Smooth muscle cell (in vitro differentiated cells): ENCODE results near the gene RIBC1. TPM values are rescaled to one million over a fixed set of nuclear protein-coding genes. Genes with fewer than 3 reads are reported as not detected.

Source experiments
- DNase-seq: peaks from one replicate; lab custom pipeline; 2025; ENCODE audit not compliant: unreplicated experiment; lab: John Stamatoyannopoulos, UW
- H2AFZ ChIP-seq: fragments of 200-600 bp; sonication (generic); 2 replicates; pipeline ENCODE4 v1.6.0; 2016; ENCODE audit warnings: antibody characterized with exemption, low read depth, mild to moderate bottlenecking
- H3F3A ChIP-seq: fragments of 200-600 bp; sonication (generic); 2 replicates; pipeline ENCODE4 v1.6.0; 2017; ENCODE audit warnings: antibody characterized with exemption, low read depth
- H3K27ac ChIP-seq: fragments of 200-600 bp; sonication (generic); 2 replicates; pipeline ENCODE4 v1.5.1; 2016; ENCODE audit warnings: low read depth, mild to moderate bottlenecking
- H3K27me3 ChIP-seq: fragments of 200-600 bp; sonication (generic); 2 replicates; pipeline ENCODE4 v1.6.1; 2016; ENCODE audit warnings: low read depth, mild to moderate bottlenecking
- H3K36me3 ChIP-seq: fragments of 200-600 bp; sonication (generic); 2 replicates; pipeline ENCODE4 v1.5.1; 2016; ENCODE audit warnings: low read depth
- H3K4me1 ChIP-seq: fragments of 200-600 bp; sonication (generic); 2 replicates; pipeline ENCODE4 v1.5.1; 2016; ENCODE audit warnings: low read depth
- H3K4me2 ChIP-seq: fragments of 200-600 bp; sonication (generic); 2 replicates; pipeline ENCODE4 v1.6.0; 2016; ENCODE audit warnings: mild to moderate bottlenecking
- H3K4me3 ChIP-seq: fragments of 200-600 bp; sonication (generic); 2 replicates; pipeline ENCODE4 v1.5.1; 2016; ENCODE audit warnings: mild to moderate bottlenecking
- H3K79me2 ChIP-seq: fragments of 200-600 bp; sonication (generic); 2 replicates; pipeline ENCODE4 v1.6.0; 2016; ENCODE audit warnings: low read depth, mild to moderate bottlenecking
- H3K9ac ChIP-seq: fragments of 200-600 bp; sonication (generic); 2 replicates; pipeline ENCODE4 v1.6.0; 2016; ENCODE audit warnings: low read depth
- H3K9me3 ChIP-seq: fragments of 200-600 bp; sonication (generic); replicated peaks from 2 replicates; pipeline ENCODE4 v1.5.1; 2016; ENCODE audit warnings: low read depth
- H4K20me1 ChIP-seq: fragments of 200-600 bp; sonication (generic); 2 replicates; pipeline ENCODE4 v1.6.0; 2016; ENCODE audit warnings: low read depth
- WGBS: methylation state at CpG from one replicate; pipeline ENCODE4 v1.1.7; 2016; ENCODE audit warnings: low lambda C conversion rate; 5-methylcytosine and 5-hydroxymethylcytosine counted together
- polyA plus RNA-seq: library from polyadenylated mRNA; unstranded; fragments of >200 nt; fragmentation: Nextera tagmentation; extraction: Ambion mirVana; gene quantifications from 2 replicates; pipeline ENCODE4 v1.2.1, GENCODE V29; 2016
- total RNA-seq: library from RNA; depleted of rRNA; stranded (reverse); fragments of >200 nt; gene quantifications from 2 replicates; pipeline ENCODE4 v1.2.3, GENCODE V29; 2014
- TF ChIP-seq, protein P1 (sequence below): fragments of 200-600 bp; sonication (generic); IDR thresholded peaks from 2 replicates; pipeline ENCODE4 v1.5.1; 2017; ENCODE audit warnings: borderline replicate concordance, mild to moderate bottlenecking, antibody characterized with exemption; ENCODE audit not compliant: insufficient read depth, poor library complexity, severe bottlenecking

Gene RIBC1
- total and polyA plus RNA-seq, 2 experiments from 2014 or later: 0.16 to 1.4 TPM

DNA sequence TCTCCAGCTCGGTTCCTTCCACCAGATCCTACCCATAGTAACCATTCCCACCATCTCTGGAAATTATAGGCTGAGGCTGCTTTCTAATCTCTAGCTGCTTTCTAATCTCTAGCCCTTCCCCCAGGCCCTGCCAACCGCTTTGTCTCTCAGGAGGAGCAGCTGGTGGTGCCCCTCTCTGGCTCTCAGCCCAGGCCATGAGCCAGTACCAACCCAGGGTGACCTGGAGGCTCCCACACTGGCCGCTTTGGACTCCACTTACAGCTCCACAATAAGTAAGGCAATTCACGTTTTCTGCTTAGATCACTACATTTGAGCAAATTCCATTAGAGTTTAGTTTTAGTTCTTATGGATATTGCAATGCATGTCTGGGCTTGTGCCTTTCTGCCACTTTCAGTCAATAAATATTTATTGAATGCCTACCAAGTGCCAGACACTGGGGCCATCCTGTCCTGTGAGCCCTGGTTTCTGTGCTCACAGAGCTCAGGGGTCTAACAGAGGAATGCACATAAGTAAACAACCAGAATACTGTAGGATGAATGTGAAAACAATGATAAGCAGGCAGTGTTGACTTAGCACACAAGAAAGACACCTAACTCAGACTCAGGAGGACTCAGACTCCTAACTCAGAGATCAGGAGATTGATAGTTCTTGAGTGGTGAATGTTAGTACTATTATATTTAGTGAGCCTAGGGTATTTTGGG lies 39.1 kb upstream of the RIBC1 start:
- Histone ChIP-seq H2AFZ (no peak overlapping the region), H3F3A (no peaks in the 10 kb centered on the region), H3K4me1 (no peaks in the 10 kb centered on the region), H3K4me2 (no peak overlapping the region), H3K27me3 (no peaks in the 10 kb centered on the region), H3K9ac (no peak overlapping the region), H3K4me3 (no peak overlapping the region), H3K9me3 (no peaks in the 10 kb centered on the region), H3K27ac (no peak overlapping the region), H3K36me3 (no peaks in the 10 kb centered on the region), H3K79me2 (no peaks in the 10 kb centered on the region), H4K20me1 (no peaks in the 10 kb centered on the region)
- TF ChIP-seq, protein P1, sequence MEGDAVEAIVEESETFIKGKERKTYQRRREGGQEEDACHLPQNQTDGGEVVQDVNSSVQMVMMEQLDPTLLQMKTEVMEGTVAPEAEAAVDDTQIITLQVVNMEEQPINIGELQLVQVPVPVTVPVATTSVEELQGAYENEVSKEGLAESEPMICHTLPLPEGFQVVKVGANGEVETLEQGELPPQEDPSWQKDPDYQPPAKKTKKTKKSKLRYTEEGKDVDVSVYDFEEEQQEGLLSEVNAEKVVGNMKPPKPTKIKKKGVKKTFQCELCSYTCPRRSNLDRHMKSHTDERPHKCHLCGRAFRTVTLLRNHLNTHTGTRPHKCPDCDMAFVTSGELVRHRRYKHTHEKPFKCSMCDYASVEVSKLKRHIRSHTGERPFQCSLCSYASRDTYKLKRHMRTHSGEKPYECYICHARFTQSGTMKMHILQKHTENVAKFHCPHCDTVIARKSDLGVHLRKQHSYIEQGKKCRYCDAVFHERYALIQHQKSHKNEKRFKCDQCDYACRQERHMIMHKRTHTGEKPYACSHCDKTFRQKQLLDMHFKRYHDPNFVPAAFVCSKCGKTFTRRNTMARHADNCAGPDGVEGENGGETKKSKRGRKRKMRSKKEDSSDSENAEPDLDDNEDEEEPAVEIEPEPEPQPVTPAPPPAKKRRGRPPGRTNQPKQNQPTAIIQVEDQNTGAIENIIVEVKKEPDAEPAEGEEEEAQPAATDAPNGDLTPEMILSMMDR: no peak
- no peak for DNase-seq
- 61% methylated on average over 4 of the region's 4 CpGs for WGBS

GRCh38 chrX:53395605-53396298 lies 26.9 kb upstream of the RIBC1 start:
- no peak overlapping the region for H3K4me2 ChIP-seq
- H4K20me1 ChIP-seq: no peaks in the 10 kb centered on the region
- TF ChIP-seq, protein P1: no peak
- no peaks in the 10 kb centered on the region for H3K36me3 ChIP-seq
- 77% methylated on average over 2 of the region's 2 CpGs for WGBS
- H3K79me2 ChIP-seq: no peaks in the 10 kb centered on the region
- no peak overlapping the region for H3K4me3 ChIP-seq
- no peak overlapping the region for H3K9ac ChIP-seq
- H3K9me3 ChIP-seq: no peaks in the 10 kb centered on the region
- no peaks in the 10 kb centered on the region for H3K27me3 ChIP-seq
- H2AFZ ChIP-seq: no peak overlapping the region
- no peaks in the 10 kb centered on the region for H3K4me1 ChIP-seq
- no peaks in the 10 kb centered on the region for H3F3A ChIP-seq
- H3K27ac ChIP-seq: no peak overlapping the region
- DNase-seq: no peak

DNA sequence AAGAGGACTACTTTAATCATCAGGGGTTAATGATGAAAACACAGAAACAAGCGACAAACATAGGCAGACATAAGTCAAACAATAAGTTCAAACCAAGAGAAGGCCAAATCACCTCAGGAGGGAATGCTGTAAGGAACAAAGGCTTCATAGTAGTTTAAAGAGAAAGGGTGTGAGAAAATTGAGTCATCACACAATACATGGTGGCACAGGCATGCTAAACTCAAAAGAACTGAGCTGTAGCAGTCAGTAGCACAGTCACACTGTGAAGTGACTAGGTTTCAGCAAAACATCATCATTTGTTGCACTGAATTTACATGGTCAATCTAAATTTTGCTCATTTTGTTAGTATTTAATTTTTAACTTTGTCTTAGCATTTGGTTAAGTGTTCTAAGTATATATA lies 24.5 kb upstream of the RIBC1 start:
- H3K36me3 ChIP-seq: no peaks in the 10 kb centered on the region
- no peak overlapping the region for H3K4me2 ChIP-seq
- H3F3A ChIP-seq: no peaks in the 10 kb centered on the region
- H4K20me1 ChIP-seq: no peaks in the 10 kb centered on the region
- TF ChIP-seq, protein P1: no peak
- no peaks in the 10 kb centered on the region for H3K4me1 ChIP-seq
- no peak overlapping the region for H3K9ac ChIP-seq
- 75% methylated on average over 1 of the region's 1 CpG for WGBS
- no peaks in the 10 kb centered on the region for H3K9me3 ChIP-seq
- no peak overlapping the region for H3K27ac ChIP-seq
- no peak for DNase-seq
- H2AFZ ChIP-seq: no peak overlapping the region
- no peaks in the 10 kb centered on the region for H3K79me2 ChIP-seq
- no peaks in the 10 kb centered on the region for H3K27me3 ChIP-seq
- H3K4me3 ChIP-seq: no peak overlapping the region
